ENCODE measurements around the gene OXER1. TPM values are rescaled to one million over a fixed set of nuclear protein-coding genes. Genes with fewer than 3 reads are reported as not detected.

Gene OXER1
- total RNA-seq, 1 donor from 2014 or later = 0.43 TPM

GRCh38 chr2:42724886-42725285, 39.0 kb downstream of the OXER1 start:
- DNase-seq (ENCODE audit: missing footprints) = no peak
- intact Hi-C loops (cut with DNase I) = no loop called here
- no peak for ATAC-seq

DNA sequence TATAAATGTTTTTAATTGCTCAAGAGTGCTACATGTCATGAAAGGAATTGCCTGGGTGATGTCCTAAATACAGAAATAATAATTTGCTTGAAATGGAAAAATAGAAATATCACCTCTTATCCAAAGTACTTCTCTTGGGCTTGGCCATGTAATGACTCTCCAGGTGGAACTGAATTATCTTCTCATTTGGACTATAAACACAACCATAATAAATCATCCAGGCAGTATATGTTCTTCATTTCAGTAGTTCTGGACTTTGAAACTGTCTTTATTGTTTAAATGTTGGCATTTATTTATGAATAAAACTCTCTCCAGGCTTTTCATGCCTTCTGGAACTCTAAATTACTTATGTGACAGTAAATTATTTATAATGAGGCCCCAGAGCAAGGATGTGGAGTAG, 40.5 kb downstream of the OXER1 start:
- intact Hi-C loops (cut with DNase I) = no loop called here
- DNase-seq (ENCODE audit: missing footprints) (no peak), ATAC-seq (no peak)

- DNase-seq (ENCODE audit: missing footprints) = no peak
- ATAC-seq = peak; percentile 90
- intact Hi-C loops (cut with DNase I) = no loop called here
Measured at GRCh38 chr2:42722320-42723190, 41.4 kb downstream of the OXER1 start.

DNA sequence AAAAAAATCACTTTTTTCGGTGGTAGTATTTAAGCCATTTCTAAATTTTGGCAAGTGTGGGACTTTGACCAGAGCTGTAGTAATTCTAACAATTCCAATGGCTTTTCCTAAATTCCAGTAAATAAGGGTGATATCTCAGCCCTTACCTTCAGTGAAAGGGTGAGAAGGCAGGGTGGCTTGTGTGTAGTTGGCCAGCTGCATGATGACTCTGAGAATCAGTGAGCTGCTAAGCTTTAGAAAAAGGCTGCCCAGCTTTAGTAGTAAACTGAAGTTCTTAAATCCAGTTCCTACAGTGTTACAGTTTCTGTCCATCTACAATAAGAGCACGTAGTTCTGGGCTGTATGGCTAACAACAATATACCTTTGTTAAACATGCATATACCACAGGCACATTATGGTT, 42.0 kb downstream of the OXER1 start:
- ATAC-seq (no peak), DNase-seq (ENCODE audit: missing footprints) (no peak)
- intact Hi-C loops (cut with DNase I) = no loop called here

- no peak for ATAC-seq
- intact Hi-C loops (cut with DNase I) = no loop called here
- no peak for DNase-seq (ENCODE audit: missing footprints)
Measured at GRCh38 chr2:42714686-42715085, 49.2 kb downstream of the OXER1 start.

GRCh38 chr2:42713920-42714319, 50.0 kb downstream of the OXER1 start:
- intact Hi-C loops (cut with DNase I) = no loop called here
- DNase-seq (ENCODE audit: missing footprints) = no peak
- ATAC-seq = no peak

DNA sequence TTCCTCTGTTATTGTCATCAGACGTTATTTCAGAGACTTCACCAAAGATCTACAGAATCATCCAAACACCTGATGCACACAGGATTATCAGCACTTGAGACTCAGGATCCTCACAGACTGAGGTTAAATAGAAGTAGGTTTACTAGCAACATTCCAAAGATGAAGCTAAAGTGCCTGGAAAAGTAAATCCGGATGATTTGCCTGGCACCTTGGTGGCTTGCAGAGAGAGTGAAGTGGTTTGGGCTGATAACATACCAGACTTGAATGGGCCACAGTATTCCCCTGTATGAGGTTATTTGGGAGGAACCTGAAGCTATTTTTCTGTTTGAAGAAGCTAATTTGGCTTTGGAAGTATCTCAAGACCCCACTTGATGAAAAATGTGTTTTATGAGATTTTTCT, 51.0 kb downstream of the OXER1 start:
- DNase-seq (ENCODE audit: missing footprints) (no peak), ATAC-seq (no peak)
- intact Hi-C loops (cut with DNase I) = no loop called here

Other genes with a start within 250 kb of the OXER1 start
- 19.7 TPM for gene MTA3, start 195.5 kb downstream of the OXER1 start, total RNA-seq
- 1.9 TPM for gene HAAO, start 28.4 kb upstream of the OXER1 start, total RNA-seq

All from Right ventricle myocardium inferior (tissue), 1 donor.